Panc1 (cell line): Measurements from ENCODE around the gene TBX2.

Source experiments
- CTCF ChIP-seq: fragments of 450-650 bp; IDR thresholded peaks from 2 replicates; pipeline ENCODE4 v1.5.1; 2017; ENCODE audit warnings: mild to moderate bottlenecking
- POLR2AphosphoS5 ChIP-seq: IDR thresholded peaks from 2 replicates; pipeline ENCODE4 v1.6.1; 2012; ENCODE audit warnings: mild to moderate bottlenecking, low read depth, low read length, moderate library complexity
- SIN3A ChIP-seq: IDR thresholded peaks from 2 replicates; pipeline ENCODE4 v1.6.1; 2012; ENCODE audit warnings: low read depth, mild to moderate bottlenecking, low read length, moderate library complexity, borderline replicate concordance; ENCODE audit not compliant: insufficient read depth

- TF ChIP-seq SIN3A (no peak), CTCF (no peak), POLR2AphosphoS5 (no peak)
Observed at GRCh38 chr17:61385577-61386236, 13.9 kb upstream of the TBX2 start.
